Mammary epithelial cell (primary cell): ENCODE results near the gene SHISA9.

Source experiments
- CTCF ChIP-seq, 2 donors: IDR thresholded peaks in 1 of 2; conservative IDR thresholded peaks in 1 of 2; 2 replicates each; pipeline ENCODE4 v1.5.1; 2011 to 2012; ENCODE audit warnings: inconsistent platforms in 2 of 2, low read length in 2 of 2, mild to moderate bottlenecking in 2 of 2, control low read depth in 1 of 2, low read depth in 1 of 2; ENCODE audit not compliant: insufficient read depth in 1 of 2; ENCODE audit errors: extremely low read depth in 1 of 2
- EZH2 ChIP-seq: IDR thresholded peaks from 2 replicates; pipeline ENCODE4 v1.6.1; 2012; ENCODE audit warnings: low read length, inconsistent platforms, borderline replicate concordance

- TF ChIP-seq CTCF (conservative IDR thresholded peaks at IDR 0.05 in 1 of 2, IDR thresholded peaks at IDR 0.05 in 1 of 2; ENCODE audit: extremely low read depth in 1 of 2, insufficient read depth in 1 of 2, low read depth in 1 of 2, low read length in 2 of 2) = no peak
- TF ChIP-seq EZH2 = no peak
These were observed 167.7 kb downstream of the SHISA9 start for GRCh38 chr16:13068912-13069583.
